MM.1S (cell line): ENCODE results near the gene DSCAM.

ENCODE experiments used
- DNase-seq: peaks from one replicate; pipeline ENCODE4 v3.0.0-alpha.2; 2015
- H2AFZ ChIP-seq: fragments of 300-600 bp; sonication (generic); 2 replicates; pipeline ENCODE4 v1.6.0; 2016; ENCODE audit warnings: antibody characterized with exemption, low read length
- H3F3A ChIP-seq: fragments of 300-600 bp; sonication (generic); 2 replicates; pipeline ENCODE4 v1.6.1; 2016; ENCODE audit warnings: mild to moderate bottlenecking, antibody characterized with exemption, low read length, moderate library complexity, mixed read lengths; ENCODE audit not compliant: insufficient read depth
- H3K27ac ChIP-seq: fragments of 300-600 bp; sonication (generic); 2 replicates; pipeline ENCODE4 v1.5.1; 2016; ENCODE audit warnings: mild to moderate bottlenecking, low read length
- H3K27me3 ChIP-seq: fragments of 300-600 bp; sonication (generic); replicated peaks from 2 replicates; pipeline ENCODE4 v1.6.0; 2016; ENCODE audit warnings: low read length; ENCODE audit not compliant: insufficient read depth
- H3K36me3 ChIP-seq: fragments of 300-600 bp; sonication (generic); replicated peaks from 2 replicates; pipeline ENCODE4 v1.6.1; 2016; ENCODE audit warnings: mild to moderate bottlenecking, low read length, mixed read lengths; ENCODE audit not compliant: insufficient read depth
- H3K4me1 ChIP-seq: fragments of 300-600 bp; sonication (generic); 2 replicates; pipeline ENCODE4 v1.6.1; 2016; ENCODE audit warnings: low read length, mixed read lengths
- H3K4me2 ChIP-seq: fragments of 300-600 bp; sonication (generic); 2 replicates; pipeline ENCODE4 v1.6.0; 2016; ENCODE audit warnings: low read depth, low read length
- H3K4me3 ChIP-seq: fragments of 300-600 bp; sonication (generic); 2 replicates; pipeline ENCODE4 v1.5.1; 2016; ENCODE audit warnings: low read length, mixed read lengths
- H3K79me2 ChIP-seq: fragments of 300-600 bp; sonication (generic); 2 replicates; pipeline ENCODE4 v1.6.1; 2016; ENCODE audit warnings: mixed run types, low read length, mixed read lengths
- H3K9ac ChIP-seq: fragments of 300-600 bp; sonication (generic); 2 replicates; pipeline ENCODE4 v1.6.1; 2016; ENCODE audit warnings: low read length, mixed read lengths
- H3K9me2 ChIP-seq: fragments of 300-600 bp; sonication (generic); replicated peaks from 2 replicates; pipeline ENCODE4 v1.6.1; 2016; ENCODE audit warnings: mild to moderate bottlenecking, low read length, mixed read lengths; ENCODE audit not compliant: insufficient read depth
- H3K9me3 ChIP-seq: fragments of 300-600 bp; sonication (generic); replicated peaks from 2 replicates; pipeline ENCODE4 v1.6.1; 2016; ENCODE audit warnings: mild to moderate bottlenecking, low read length, mixed read lengths; ENCODE audit not compliant: insufficient read depth
- H4K20me1 ChIP-seq: fragments of 300-600 bp; sonication (generic); 2 replicates; pipeline ENCODE4 v1.6.1; 2016; ENCODE audit warnings: mild to moderate bottlenecking, low read length, moderate library complexity, mixed read lengths; ENCODE audit not compliant: insufficient read depth
- CTCF ChIP-seq: fragments of 300-600 bp; sonication (generic); IDR thresholded peaks from 2 replicates; pipeline ENCODE4 v1.5.1; 2016; ENCODE audit warnings: antibody characterized with exemption, low read length, mixed read lengths
- EZH2 ChIP-seq: fragments of 300-600 bp; sonication (generic); optimal IDR thresholded peaks from 2 replicates; pipeline ENCODE3; 2017; ENCODE audit warnings: low read depth, mild to moderate bottlenecking, antibody characterized with exemption, low read length, mixed read lengths
- EZH2phosphoT487 ChIP-seq: fragments of 300-600 bp; sonication (generic); IDR thresholded peaks from 2 replicates; pipeline ENCODE4 v1.6.1; 2018; ENCODE audit warnings: antibody characterized with exemption, low read length

The DSCAM gene

GRCh38 chr21:40835184-40835694 is 11.7 kb downstream of the DSCAM start:
- H3K4me1 ChIP-seq, result peaks cover 32% of the 10 kb centered on the region
- H3K79me2 ChIP-seq, result no peaks in the 10 kb centered on the region
- H4K20me1 ChIP-seq, result no peaks in the 10 kb centered on the region
- H2AFZ ChIP-seq, result no peak overlapping the region
- no peaks in the 10 kb centered on the region for H3K36me3 ChIP-seq
- H3K9ac ChIP-seq, result no peak overlapping the region
- TF ChIP-seq CTCF (no peak), EZH2 (no peak), EZH2phosphoT487 (no peak)
- DNase-seq, result peak; percentile 28
- no peak overlapping the region for H3K4me3 ChIP-seq
- 0 out of 2 replicates have a peak overlapping the region, but pooled peaks have one; percentile 0 for H3K4me2 ChIP-seq
- H3K27ac ChIP-seq, result no peak overlapping the region
- no peaks in the 10 kb centered on the region for H3K9me3 ChIP-seq
- H3F3A ChIP-seq, result peaks cover 13% of the 10 kb centered on the region
- H3K9me2 ChIP-seq, result no peaks in the 10 kb centered on the region
- no peaks in the 10 kb centered on the region for H3K27me3 ChIP-seq

GRCh38 chr21:40833184-40833583 is 13.8 kb downstream of the DSCAM start:
- Histone ChIP-seq H3K4me1 (peaks cover 12% of the 10 kb centered on the region), H3K27ac (no peak overlapping the region), H3K79me2 (no peaks in the 10 kb centered on the region), H3K4me3 (no peak overlapping the region), H3K9me3 (no peaks in the 10 kb centered on the region), H3K9me2 (no peaks in the 10 kb centered on the region), H3K27me3 (no peaks in the 10 kb centered on the region), H3K36me3 (no peaks in the 10 kb centered on the region), H3F3A (no peaks in the 10 kb centered on the region; the same call in 1 of the 2 replicates), H3K4me2 (no peak overlapping the region), H2AFZ (no peak overlapping the region), H4K20me1 (no peaks in the 10 kb centered on the region), H3K9ac (no peak overlapping the region)
- DNase-seq, result no peak
- TF ChIP-seq EZH2phosphoT487, result no peak
- no peak for TF ChIP-seq EZH2
- TF ChIP-seq CTCF, result no peak

- Histone ChIP-seq H3K9me3 (no peaks in the 10 kb centered on the region), H3K27me3 (no peaks in the 10 kb centered on the region), H3K9ac (no peak overlapping the region), H2AFZ (no peak overlapping the region), H3K4me3 (no peak overlapping the region), H3F3A (no peaks in the 10 kb centered on the region; the same call in 1 of the 2 replicates), H3K4me1 (peaks cover 10% of the 10 kb centered on the region), H3K79me2 (no peaks in the 10 kb centered on the region), H3K9me2 (no peaks in the 10 kb centered on the region), H4K20me1 (no peaks in the 10 kb centered on the region), H3K27ac (no peak overlapping the region), H3K36me3 (no peaks in the 10 kb centered on the region), H3K4me2 (no peak overlapping the region)
- TF ChIP-seq EZH2phosphoT487, result no peak
- TF ChIP-seq EZH2, result no peak
- no peak for TF ChIP-seq CTCF
- no peak for DNase-seq
Observed at GRCh38 chr21:40832316-40832715, 14.6 kb downstream of the DSCAM start.
